ENCODE results near the gene MAST4.

DNA sequence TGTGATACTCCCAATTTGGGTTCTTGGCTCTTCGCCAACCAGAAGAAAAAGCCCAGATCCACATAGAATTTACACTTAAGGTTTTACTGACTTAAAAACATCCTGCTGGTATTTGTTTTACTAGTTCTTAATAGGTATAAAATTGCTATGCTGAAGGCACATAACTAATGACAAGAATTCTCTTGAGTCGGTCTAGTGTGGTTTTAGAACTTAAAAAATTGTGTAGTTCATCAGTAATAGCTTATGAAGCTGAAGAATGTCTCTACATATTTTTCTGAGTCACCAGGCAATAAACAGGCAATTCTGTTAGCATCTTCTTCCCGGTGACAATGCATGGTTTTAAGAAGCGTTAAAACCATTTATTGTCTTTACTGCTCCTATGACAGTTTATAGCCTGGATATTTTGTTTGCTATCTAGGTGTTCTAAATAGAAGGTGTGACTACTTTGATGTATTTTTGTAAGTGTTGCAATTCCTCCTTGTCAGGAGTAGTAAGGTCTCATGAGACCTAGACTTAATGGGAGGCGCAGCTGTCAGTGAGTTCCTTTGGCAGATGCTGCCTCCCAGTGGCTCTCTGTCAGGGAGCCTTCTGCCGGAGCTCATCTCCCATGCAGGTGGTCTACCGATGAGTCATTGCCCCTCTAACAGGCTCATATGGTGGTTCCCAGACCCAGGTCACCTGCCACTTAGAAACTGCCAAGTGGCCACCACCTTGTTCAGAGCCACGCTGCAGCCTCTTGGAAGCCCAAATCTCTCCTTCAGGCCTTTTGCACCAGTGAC is 173.8 kb downstream of the MAST4 start:
- no peak for TF ChIP-seq POLR2A (IDR thresholded peaks at IDR 0.05)
- TF ChIP-seq, protein P1, sequence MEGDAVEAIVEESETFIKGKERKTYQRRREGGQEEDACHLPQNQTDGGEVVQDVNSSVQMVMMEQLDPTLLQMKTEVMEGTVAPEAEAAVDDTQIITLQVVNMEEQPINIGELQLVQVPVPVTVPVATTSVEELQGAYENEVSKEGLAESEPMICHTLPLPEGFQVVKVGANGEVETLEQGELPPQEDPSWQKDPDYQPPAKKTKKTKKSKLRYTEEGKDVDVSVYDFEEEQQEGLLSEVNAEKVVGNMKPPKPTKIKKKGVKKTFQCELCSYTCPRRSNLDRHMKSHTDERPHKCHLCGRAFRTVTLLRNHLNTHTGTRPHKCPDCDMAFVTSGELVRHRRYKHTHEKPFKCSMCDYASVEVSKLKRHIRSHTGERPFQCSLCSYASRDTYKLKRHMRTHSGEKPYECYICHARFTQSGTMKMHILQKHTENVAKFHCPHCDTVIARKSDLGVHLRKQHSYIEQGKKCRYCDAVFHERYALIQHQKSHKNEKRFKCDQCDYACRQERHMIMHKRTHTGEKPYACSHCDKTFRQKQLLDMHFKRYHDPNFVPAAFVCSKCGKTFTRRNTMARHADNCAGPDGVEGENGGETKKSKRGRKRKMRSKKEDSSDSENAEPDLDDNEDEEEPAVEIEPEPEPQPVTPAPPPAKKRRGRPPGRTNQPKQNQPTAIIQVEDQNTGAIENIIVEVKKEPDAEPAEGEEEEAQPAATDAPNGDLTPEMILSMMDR (IDR thresholded peaks at IDR 0.05) = peak in 1 of 4 experiments; percentile 16
- no peak for TF ChIP-seq EP300 (IDR thresholded peaks at IDR 0.05)

All from gastroesophageal sphincter (tissue), 3 donors.